ENCODE results near the gene ATP6V1B1. TPM values are rescaled to one million over a fixed set of nuclear protein-coding genes. Genes with fewer than 3 reads are reported as not detected.

Gene ATP6V1B1
- total RNA-seq, 2 donors from 2014 or later = not detected

DNA sequence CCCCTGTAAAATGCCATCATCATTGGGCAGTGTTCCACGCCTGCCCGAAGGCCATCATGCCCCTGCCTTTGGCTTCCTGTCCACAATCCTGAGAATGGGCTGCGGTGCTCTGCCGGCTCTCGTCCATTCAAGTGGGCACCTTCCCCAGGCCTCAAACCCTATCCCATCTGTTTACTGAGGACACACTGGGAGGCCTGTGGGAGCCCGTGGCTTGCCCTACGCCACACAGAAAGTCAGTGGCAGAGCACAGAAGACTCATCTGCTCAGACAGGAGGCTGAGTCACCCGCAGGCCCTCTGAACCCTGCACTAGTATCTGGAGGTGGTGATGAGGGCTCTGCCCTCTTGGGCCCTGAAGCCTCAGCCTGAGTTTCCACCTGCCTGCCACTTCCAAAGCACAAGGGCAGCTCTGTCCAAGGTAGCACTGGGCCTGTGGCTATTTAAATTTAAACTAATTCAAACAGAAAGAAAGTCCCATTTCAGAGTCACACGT lies 23.6 kb downstream of the ATP6V1B1 start:
- DNase-seq = peak; percentile 37
- no peak overlapping the region for H3K27ac Mint-ChIP-seq
- TF ChIP-seq, protein P1, sequence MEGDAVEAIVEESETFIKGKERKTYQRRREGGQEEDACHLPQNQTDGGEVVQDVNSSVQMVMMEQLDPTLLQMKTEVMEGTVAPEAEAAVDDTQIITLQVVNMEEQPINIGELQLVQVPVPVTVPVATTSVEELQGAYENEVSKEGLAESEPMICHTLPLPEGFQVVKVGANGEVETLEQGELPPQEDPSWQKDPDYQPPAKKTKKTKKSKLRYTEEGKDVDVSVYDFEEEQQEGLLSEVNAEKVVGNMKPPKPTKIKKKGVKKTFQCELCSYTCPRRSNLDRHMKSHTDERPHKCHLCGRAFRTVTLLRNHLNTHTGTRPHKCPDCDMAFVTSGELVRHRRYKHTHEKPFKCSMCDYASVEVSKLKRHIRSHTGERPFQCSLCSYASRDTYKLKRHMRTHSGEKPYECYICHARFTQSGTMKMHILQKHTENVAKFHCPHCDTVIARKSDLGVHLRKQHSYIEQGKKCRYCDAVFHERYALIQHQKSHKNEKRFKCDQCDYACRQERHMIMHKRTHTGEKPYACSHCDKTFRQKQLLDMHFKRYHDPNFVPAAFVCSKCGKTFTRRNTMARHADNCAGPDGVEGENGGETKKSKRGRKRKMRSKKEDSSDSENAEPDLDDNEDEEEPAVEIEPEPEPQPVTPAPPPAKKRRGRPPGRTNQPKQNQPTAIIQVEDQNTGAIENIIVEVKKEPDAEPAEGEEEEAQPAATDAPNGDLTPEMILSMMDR (conservative IDR thresholded peaks at IDR 0.05) = no peak
- H3K36me3 Mint-ChIP-seq (ENCODE audit: low read depth) = no peaks in the 10 kb centered on the region
- H3K4me1 Mint-ChIP-seq = no peaks in the 10 kb centered on the region
- Histone ChIP-seq H3K9me3 (ENCODE audit: control insufficient read depth, low read length) (no peaks in the 10 kb centered on the region), H3K4me1 (ENCODE audit: control insufficient read depth, insufficient read depth, low read length) (no peaks in the 10 kb centered on the region), H3K36me3 (ENCODE audit: control insufficient read depth, insufficient read depth, low read length) (no peaks in the 10 kb centered on the region), H3K4me3 (ENCODE audit: low read length) (no peak overlapping the region), H3K27ac (ENCODE audit: low read depth, low read length) (no peak overlapping the region), H3K9ac (ENCODE audit: extremely low read depth, low read length, poor library complexity, severe bottlenecking) (no peak overlapping the region), H3K27me3 (ENCODE audit: control insufficient read depth, insufficient read depth, low read length, poor library complexity, severe bottlenecking) (peaks cover 51% of the 10 kb centered on the region)
- peaks cover 65% of the 10 kb centered on the region for H3K27me3 Mint-ChIP-seq (ENCODE audit: insufficient read depth)
- no peaks in the 10 kb centered on the region for H3K9me3 Mint-ChIP-seq
- 91 to 95% methylated on average over 7 to 9 of the region's 9 CpGs for WGBS, 2 experiments (ENCODE audit: insufficient coverage in 1 of 2, insufficient read length in 1 of 2)
- no peak overlapping the region for H3K4me3 Mint-ChIP-seq

DNA sequence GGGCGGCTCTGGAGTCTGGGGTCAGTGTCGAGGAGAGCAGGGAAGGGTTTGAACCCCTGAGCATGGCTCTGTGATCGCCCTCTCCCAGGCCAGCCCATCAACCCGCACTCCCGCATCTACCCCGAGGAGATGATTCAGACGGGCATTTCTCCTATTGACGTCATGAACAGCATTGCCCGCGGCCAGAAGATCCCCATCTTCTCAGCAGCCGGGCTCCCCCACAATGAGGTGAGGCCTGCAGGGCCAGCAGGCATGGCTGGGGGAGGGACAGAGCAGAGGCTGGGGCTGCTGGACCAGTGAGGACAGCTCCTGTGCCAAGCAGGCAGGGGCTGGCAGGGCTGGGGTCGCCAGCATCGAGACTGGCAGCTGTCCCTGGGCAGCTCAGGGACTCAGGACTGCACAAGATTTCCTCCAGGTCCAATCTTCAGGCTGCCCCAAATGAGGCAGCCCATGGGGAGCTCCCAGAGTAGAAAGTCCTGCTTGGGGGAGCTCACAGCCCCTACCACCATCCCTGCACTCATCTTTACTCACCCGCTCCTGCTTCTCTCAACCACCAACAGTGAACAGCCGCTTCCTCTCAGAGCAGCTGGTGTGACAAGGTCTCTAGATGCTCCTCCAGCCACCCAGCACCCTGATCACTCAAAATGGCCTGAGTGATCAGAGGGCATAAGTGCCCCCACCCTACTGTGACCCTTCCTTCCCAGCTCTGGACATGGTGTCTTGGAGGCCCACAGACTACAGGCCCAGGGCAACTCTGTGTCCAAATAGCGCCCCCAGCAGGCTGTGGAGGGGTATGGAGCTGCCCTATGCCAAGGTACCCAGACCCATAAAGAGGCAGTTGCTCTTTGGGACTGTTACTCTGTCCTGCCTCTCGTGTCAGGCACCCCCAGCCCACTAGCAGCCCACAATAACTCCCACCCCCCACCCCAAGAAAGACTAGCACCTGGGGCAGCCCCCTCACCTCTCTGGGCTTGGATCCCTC lies 24.4 kb downstream of the ATP6V1B1 start:
- H3K36me3 Mint-ChIP-seq (ENCODE audit: low read depth) = no peaks in the 10 kb centered on the region
- H3K9ac ChIP-seq (ENCODE audit: extremely low read depth, low read length, poor library complexity, severe bottlenecking) = no peak overlapping the region
- WGBS, 2 experiments (ENCODE audit: insufficient coverage in 1 of 2, insufficient read length in 1 of 2) = 86 to 94% methylated on average over 9 to 17 of the region's 17 CpGs

DNA sequence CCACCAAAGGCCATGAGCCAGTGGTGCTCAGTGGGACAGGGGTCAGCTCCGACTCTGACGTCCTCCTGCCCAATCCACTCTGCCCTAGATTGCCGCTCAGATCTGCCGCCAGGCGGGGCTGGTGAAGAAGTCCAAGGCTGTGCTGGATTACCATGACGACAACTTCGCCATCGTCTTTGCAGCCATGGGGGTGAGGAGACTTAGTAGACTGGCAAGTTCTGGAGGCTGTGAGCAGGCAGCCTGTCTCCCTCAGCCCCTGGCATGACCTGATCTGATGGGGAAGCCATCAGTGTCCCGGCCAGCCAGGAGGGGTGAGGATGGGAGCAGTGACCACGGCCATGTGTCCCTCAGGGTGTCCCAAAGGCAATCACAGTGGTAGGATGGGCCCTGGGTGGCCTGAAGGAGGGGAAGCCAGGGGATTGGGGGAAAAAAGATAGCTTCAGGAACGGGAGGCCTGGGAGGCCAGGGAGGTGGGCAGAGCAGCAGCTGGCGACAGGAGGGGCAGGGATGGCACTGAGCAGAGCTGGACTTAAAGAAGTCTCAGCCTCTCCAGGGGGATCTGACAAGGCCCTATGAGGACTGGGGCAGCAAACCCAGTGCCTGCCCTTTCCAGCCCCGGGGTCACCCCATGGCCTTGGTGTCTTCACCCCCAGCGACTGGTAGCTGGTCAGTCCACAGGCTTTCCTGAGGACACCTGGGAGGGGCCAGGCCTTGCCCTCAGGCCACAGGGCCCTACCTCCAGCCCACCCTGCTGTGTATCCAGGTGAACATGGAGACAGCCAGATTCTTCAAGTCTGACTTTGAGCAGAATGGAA lies 25.3 kb downstream of the ATP6V1B1 start:
- no peak overlapping the region for H3K4me3 Mint-ChIP-seq
- H3K27ac ChIP-seq (ENCODE audit: low read depth, low read length) = no peak overlapping the region
- WGBS, 2 experiments (ENCODE audit: insufficient coverage in 1 of 2, insufficient read length in 1 of 2) = 83 to 85% methylated on average over 12 to 14 of the region's 14 CpGs
- H3K9me3 ChIP-seq (ENCODE audit: control insufficient read depth, low read length) = no peaks in the 10 kb centered on the region
- peaks cover 66% of the 10 kb centered on the region for H3K27me3 Mint-ChIP-seq (ENCODE audit: insufficient read depth)
- TF ChIP-seq, protein P1 (conservative IDR thresholded peaks at IDR 0.05) = peak; percentile 22
- peaks cover 50% of the 10 kb centered on the region for H3K27me3 ChIP-seq (ENCODE audit: control insufficient read depth, insufficient read depth, low read length, poor library complexity, severe bottlenecking)
- H3K4me1 ChIP-seq (ENCODE audit: control insufficient read depth, insufficient read depth, low read length) = no peaks in the 10 kb centered on the region
- H3K4me1 Mint-ChIP-seq = peaks cover 2% of the 10 kb centered on the region
- H3K27ac Mint-ChIP-seq = no peak overlapping the region
- no peak overlapping the region for H3K9ac ChIP-seq (ENCODE audit: extremely low read depth, low read length, poor library complexity, severe bottlenecking)
- no peak overlapping the region for H3K4me3 ChIP-seq (ENCODE audit: low read length)
- DNase-seq = peak; percentile 81
- H3K9me3 Mint-ChIP-seq = no peaks in the 10 kb centered on the region
- H3K36me3 ChIP-seq (ENCODE audit: control insufficient read depth, insufficient read depth, low read length) = no peaks in the 10 kb centered on the region
- no peaks in the 10 kb centered on the region for H3K36me3 Mint-ChIP-seq (ENCODE audit: low read depth)

More for the DNA sequence above, 24.4 kb downstream of the ATP6V1B1 start:
- H3K4me3 Mint-ChIP-seq = no peak overlapping the region
- Histone ChIP-seq H3K36me3 (ENCODE audit: control insufficient read depth, insufficient read depth, low read length) (no peaks in the 10 kb centered on the region), H3K4me3 (ENCODE audit: low read length) (no peak overlapping the region), H3K4me1 (ENCODE audit: control insufficient read depth, insufficient read depth, low read length) (no peaks in the 10 kb centered on the region), H3K27me3 (ENCODE audit: control insufficient read depth, insufficient read depth, low read length, poor library complexity, severe bottlenecking) (peaks cover 51% of the 10 kb centered on the region), H3K27ac (ENCODE audit: low read depth, low read length) (no peak overlapping the region), H3K9me3 (ENCODE audit: control insufficient read depth, low read length) (no peaks in the 10 kb centered on the region)
- peaks cover 65% of the 10 kb centered on the region for H3K27me3 Mint-ChIP-seq (ENCODE audit: insufficient read depth)
- H3K27ac Mint-ChIP-seq = no peak overlapping the region
- TF ChIP-seq, protein P1 (conservative IDR thresholded peaks at IDR 0.05) = peak; percentile 67
- peak; percentile 83 for DNase-seq
- H3K4me1 Mint-ChIP-seq = peaks cover 2% of the 10 kb centered on the region
- no peaks in the 10 kb centered on the region for H3K9me3 Mint-ChIP-seq
